HepG2 (cell line): Measurements from ENCODE around the gene DPEP2NB. TPM values are rescaled to one million over a fixed set of nuclear protein-coding genes. Genes with fewer than 3 reads are reported as not detected.
A peak's percentile ranks its signal among the peaks of the same experiment; 100 is the strongest.

Experiments used
- ARNT ChIP-seq: fragments of 450-650 bp; IDR thresholded peaks from 2 replicates; pipeline ENCODE4 v1.6.1; 2017
- GABPA ChIP-seq, 2 experiments: IDR thresholded peaks; 2 replicates each; pipeline ENCODE4 v1.6.1; 2011 to 2016; ENCODE audit warnings: low read depth in 2 of 2, low read length in 1 of 2, missing biosample characterization in 1 of 2, missing genetic modification characterization in 1 of 2
- HNRNPL ChIP-seq: fragments of 200-400 bp; formaldehyde crosslinking; IDR thresholded peaks from 2 replicates; pipeline ENCODE4 v1.6.1; 2017; ENCODE audit warnings: mild to moderate bottlenecking, low read depth, low read length
- HOXA9 ChIP-seq: sonication (generic); formaldehyde crosslinking; IDR thresholded peaks from 2 replicates; pipeline ENCODE4 v1.8.1; 2022; ENCODE audit warnings: missing genetic modification reagents, mild to moderate bottlenecking, moderate library complexity, borderline replicate concordance
- MXD4 ChIP-seq: IDR thresholded peaks from 2 replicates; pipeline ENCODE4 v1.6.1; 2016; ENCODE audit warnings: mild to moderate bottlenecking, missing biosample characterization, missing genetic modification reagents
- MXI1 ChIP-seq: IDR thresholded peaks from 3 replicates; pipeline ENCODE4 v1.6.1; 2012; ENCODE audit warnings: low read depth, low read length, inconsistent platforms, borderline replicate concordance
- PAF1 ChIP-seq: IDR thresholded peaks from 2 replicates; pipeline ENCODE4 v1.6.1; 2016; ENCODE audit warnings: missing genetic modification reagents, missing compliant biosample characterization
- SMAD3 ChIP-seq: sonication (generic); formaldehyde crosslinking; IDR thresholded peaks from 2 replicates; pipeline ENCODE4 v1.4.0; 2020; ENCODE audit warnings: missing genetic modification reagents
- SMARCE1 ChIP-seq: fragments of 450-650 bp; IDR thresholded peaks from 2 replicates; pipeline ENCODE4 v1.6.1; 2017; ENCODE audit warnings: borderline replicate concordance
- TGIF2 ChIP-seq: IDR thresholded peaks from 2 replicates; pipeline ENCODE4 v1.6.1; 2016; ENCODE audit warnings: control low read depth, missing compliant biosample characterization
- U2AF1 ChIP-seq: fragments of 200-400 bp; formaldehyde crosslinking; optimal IDR thresholded peaks from 2 replicates; pipeline ENCODE3; 2017; ENCODE audit warnings: mild to moderate bottlenecking, low read depth, low read length
- ZBTB14 ChIP-seq: sonication (generic); formaldehyde crosslinking; IDR thresholded peaks from 2 replicates; pipeline ENCODE4 v1.4.0; 2020; ENCODE audit warnings: missing genetic modification reagents
- ZBTB3 ChIP-seq: sonication (generic); formaldehyde crosslinking; IDR thresholded peaks from 2 replicates; pipeline ENCODE4 v1.4.0; 2020; ENCODE audit warnings: low read depth, mild to moderate bottlenecking, moderate library complexity, missing genetic modification reagents, borderline replicate concordance
- ZNF180 ChIP-seq: sonication (generic); formaldehyde crosslinking; IDR thresholded peaks from 2 replicates; pipeline ENCODE4 v1.4.0; 2020; ENCODE audit warnings: low read depth, missing genetic modification reagents, borderline replicate concordance
- ZNF430 ChIP-seq: sonication (generic); formaldehyde crosslinking; IDR thresholded peaks from 2 replicates; pipeline ENCODE4 v1.9.0; 2021; ENCODE audit warnings: mild to moderate bottlenecking, missing genetic modification reagents
- ZNF543 ChIP-seq: sonication (generic); formaldehyde crosslinking; IDR thresholded peaks from 2 replicates; pipeline ENCODE4 v1.4.0; 2020; ENCODE audit warnings: mild to moderate bottlenecking, missing genetic modification reagents
- ZNF614 ChIP-seq: IDR thresholded peaks from 2 replicates; pipeline ENCODE4 v1.6.1; 2018; ENCODE audit warnings: missing biosample characterization, missing genetic modification reagents, inconsistent platforms, borderline replicate concordance
- ZNF724P ChIP-seq: sonication (generic); formaldehyde crosslinking; IDR thresholded peaks from 2 replicates; pipeline ENCODE4 v1.8.0; 2022; ENCODE audit warnings: missing genetic modification reagents, borderline replicate concordance
- ZSCAN31 ChIP-seq: sonication (generic); formaldehyde crosslinking; IDR thresholded peaks from 2 replicates; pipeline ENCODE4 v1.5.0; 2020; ENCODE audit warnings: low read depth, mild to moderate bottlenecking, missing genetic modification reagents
- polyA plus RNA-seq, 8 experiments: library from polyadenylated mRNA; depleted of rRNA in 3 of 8; stranded (reverse) in 7 of 8; unstranded in 1 of 8; fragments of >200 nt; fragmentation: Illumina TruSeq in 4 of 8; extraction: Trizol in 4 of 8; gene quantifications; 2 replicates each; pipeline versions ENCODE4 v1.2.1 to v1.2.3, GENCODE V29; 2011 to 2016; ENCODE audit warnings: low read depth in 4 of 8, missing spikeins in 1 of 8, mixed read lengths in 1 of 8; ENCODE audit not compliant: insufficient read depth in 1 of 8
- total RNA-seq, 5 experiments: library from RNA; depleted of rRNA; stranded (reverse); fragments of >200 nt; fragmentation: Illumina TruSeq; extraction: Trizol; gene quantifications; 2 replicates each; pipeline ENCODE4 v1.2.3, GENCODE V29; 2016; ENCODE audit warnings: low read depth in 1 of 5
- TF ChIP-seq, protein P1 (sequence below): sonication (generic); formaldehyde crosslinking; IDR thresholded peaks from 2 replicates; pipeline ENCODE4 v1.5.0; 2020; ENCODE audit warnings: missing genetic modification reagents
- TF ChIP-seq, protein P2 (sequence below): sonication (generic); formaldehyde crosslinking; IDR thresholded peaks from 2 replicates; pipeline ENCODE4 v1.5.0; 2020; ENCODE audit warnings: mild to moderate bottlenecking, missing genetic modification reagents
- TF ChIP-seq, protein P3 (sequence below): sonication (generic); formaldehyde crosslinking; conservative IDR thresholded peaks from 2 replicates; pipeline ENCODE4 v1.4.0; 2020; ENCODE audit warnings: missing genetic modification reagents
- TF ChIP-seq, protein P4 (sequence below): sonication (generic); formaldehyde crosslinking; IDR thresholded peaks from 2 replicates; pipeline ENCODE4 v1.4.0; 2020; ENCODE audit warnings: mild to moderate bottlenecking, missing genetic modification reagents

The DPEP2NB gene
- total and polyA plus RNA-seq, 2 of the 13 experiments (the other 11 are each of a cell fraction or from before 2014, with no cell fraction given), result not detected

DNA sequence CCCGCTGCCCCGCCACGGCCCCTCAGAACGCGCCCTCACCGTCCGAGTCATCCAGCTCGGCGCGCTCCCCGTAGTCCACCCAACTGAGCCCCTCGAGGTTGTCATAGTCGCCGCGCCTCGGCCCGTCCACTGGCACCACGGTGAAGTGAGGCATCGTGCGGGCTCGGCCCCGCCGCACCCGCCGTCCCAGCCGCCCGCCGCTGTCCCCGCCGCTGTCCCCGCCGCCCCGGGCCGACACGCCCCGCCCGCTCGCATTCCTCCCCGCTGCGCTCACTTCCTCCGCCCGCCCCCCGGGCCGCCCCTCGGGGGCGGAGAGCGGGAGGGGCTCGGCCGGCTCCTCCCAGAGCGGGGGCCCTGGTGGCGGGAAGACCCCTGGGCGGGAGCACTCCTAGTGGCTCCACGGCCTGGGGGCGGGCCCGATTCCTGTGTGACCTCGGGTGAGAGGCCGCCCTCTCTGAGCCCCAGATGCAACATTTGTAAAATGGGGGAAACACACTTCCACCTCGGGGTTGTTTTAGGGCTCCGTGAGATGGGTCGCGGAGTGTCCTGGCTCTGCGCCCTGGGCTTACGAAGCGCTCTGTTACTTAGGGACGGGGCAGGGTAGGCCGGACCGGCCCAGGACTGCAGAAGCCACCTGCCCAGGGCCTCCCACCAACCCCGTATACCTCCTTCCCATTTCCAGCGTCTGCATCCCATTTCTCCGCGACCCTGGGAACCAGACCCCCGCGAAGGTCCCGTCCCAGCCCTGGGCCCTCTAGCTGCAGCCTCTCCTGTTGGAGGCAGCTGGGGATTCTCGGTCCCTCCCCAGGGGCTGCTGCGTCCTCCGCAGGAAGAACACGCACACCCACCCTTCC is 47.1 kb downstream of the DPEP2NB start, which contains the start of gene SLC12A4 (continued):
- TF ChIP-seq, protein P1, sequence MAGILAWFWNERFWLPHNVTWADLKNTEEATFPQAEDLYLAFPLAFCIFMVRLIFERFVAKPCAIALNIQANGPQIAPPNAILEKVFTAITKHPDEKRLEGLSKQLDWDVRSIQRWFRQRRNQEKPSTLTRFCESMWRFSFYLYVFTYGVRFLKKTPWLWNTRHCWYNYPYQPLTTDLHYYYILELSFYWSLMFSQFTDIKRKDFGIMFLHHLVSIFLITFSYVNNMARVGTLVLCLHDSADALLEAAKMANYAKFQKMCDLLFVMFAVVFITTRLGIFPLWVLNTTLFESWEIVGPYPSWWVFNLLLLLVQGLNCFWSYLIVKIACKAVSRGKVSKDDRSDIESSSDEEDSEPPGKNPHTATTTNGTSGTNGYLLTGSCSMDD (CRISPR knock-in tag), result peak; percentile 55; the same call in 1 of the 2 replicates
- TF ChIP-seq ZNF724P (CRISPR knock-in tag) (peak; percentile 89), ARNT (no peak), MXD4 (CRISPR knock-in tag) (0 out of 2 replicates have a peak, but pooled peaks have one; percentile 60), HNRNPL (0 out of 2 replicates have a peak, but pooled peaks have one; percentile 11), ZBTB3 (CRISPR knock-in tag) (peak; percentile 15; the same call in 1 of the 2 replicates), ZBTB14 (CRISPR knock-in tag) (no peak; the same call in 1 of the 2 replicates), ZNF180 (CRISPR knock-in tag) (no peak), TGIF2 (CRISPR knock-in tag) (no peak), SMAD3 (CRISPR knock-in tag) (no peak), U2AF1 (no peak), HOXA9 (CRISPR knock-in tag) (peak; percentile 70; the same call in 1 of the 2 replicates), ZSCAN31 (CRISPR knock-in tag) (no peak), MXI1 (peak; percentile 75; the same call in 2 of the 3 replicates), ZNF430 (CRISPR knock-in tag) (peak; percentile 97), ZNF543 (CRISPR knock-in tag) (peak; percentile 99), PAF1 (no peak), GABPA (IDR thresholded peaks at IDR 0.05; ENCODE audit: low read depth, low read length) (peak; percentile 61), GABPA (CRISPR knock-in tag; IDR thresholded peaks at IDR 0.05; ENCODE audit: low read depth) (peak; percentile 65), SMARCE1 (no peak), ZNF614 (CRISPR knock-in tag) (peak; percentile 66; the same call in 1 of the 2 replicates)
- TF ChIP-seq, protein P2, sequence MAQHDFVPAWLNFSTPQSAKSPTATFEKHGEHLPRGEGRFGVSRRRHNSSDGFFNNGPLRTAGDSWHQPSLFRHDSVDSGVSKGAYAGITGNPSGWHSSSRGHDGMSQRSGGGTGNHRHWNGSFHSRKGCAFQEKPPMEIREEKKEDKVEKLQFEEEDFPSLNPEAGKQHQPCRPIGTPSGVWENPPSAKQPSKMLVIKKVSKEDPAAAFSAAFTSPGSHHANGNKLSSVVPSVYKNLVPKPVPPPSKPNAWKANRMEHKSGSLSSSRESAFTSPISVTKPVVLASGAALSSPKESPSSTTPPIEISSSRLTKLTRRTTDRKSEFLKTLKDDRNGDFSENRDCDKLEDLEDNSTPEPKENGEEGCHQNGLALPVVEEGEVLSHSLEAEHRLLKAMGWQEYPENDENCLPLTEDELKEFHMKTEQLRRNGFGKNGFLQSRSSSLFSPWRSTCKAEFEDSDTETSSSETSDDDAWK, result no peak
- TF ChIP-seq, protein P3, sequence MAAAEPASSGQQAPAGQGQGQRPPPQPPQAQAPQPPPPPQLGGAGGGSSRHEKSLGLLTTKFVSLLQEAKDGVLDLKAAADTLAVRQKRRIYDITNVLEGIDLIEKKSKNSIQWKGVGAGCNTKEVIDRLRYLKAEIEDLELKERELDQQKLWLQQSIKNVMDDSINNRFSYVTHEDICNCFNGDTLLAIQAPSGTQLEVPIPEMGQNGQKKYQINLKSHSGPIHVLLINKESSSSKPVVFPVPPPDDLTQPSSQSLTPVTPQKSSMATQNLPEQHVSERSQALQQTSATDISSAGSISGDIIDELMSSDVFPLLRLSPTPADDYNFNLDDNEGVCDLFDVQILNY, result peak; percentile 88
- TF ChIP-seq, protein P4, sequence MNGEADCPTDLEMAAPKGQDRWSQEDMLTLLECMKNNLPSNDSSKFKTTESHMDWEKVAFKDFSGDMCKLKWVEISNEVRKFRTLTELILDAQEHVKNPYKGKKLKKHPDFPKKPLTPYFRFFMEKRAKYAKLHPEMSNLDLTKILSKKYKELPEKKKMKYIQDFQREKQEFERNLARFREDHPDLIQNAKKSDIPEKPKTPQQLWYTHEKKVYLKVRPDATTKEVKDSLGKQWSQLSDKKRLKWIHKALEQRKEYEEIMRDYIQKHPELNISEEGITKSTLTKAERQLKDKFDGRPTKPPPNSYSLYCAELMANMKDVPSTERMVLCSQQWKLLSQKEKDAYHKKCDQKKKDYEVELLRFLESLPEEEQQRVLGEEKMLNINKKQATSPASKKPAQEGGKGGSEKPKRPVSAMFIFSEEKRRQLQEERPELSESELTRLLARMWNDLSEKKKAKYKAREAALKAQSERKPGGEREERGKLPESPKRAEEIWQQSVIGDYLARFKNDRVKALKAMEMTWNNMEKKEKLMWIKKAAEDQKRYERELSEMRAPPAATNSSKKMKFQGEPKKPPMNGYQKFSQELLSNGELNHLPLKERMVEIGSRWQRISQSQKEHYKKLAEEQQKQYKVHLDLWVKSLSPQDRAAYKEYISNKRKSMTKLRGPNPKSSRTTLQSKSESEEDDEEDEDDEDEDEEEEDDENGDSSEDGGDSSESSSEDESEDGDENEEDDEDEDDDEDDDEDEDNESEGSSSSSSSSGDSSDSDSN (CRISPR knock-in tag), result peak; percentile 35
